NAMALWA (cell line): Measurements from ENCODE around the gene HM13.
"Not testable (repeated sequence)": the region's sequence is repeated elsewhere in the genome, so short reads cannot be mapped to it uniquely, and the experiment has no call there.

Experiments
- DNase-seq: peaks from one replicate; pipeline ENCODE4 v3.0.0-alpha.2; 2015; ENCODE audit warnings: low spot score

Gene HM13

GRCh38 chr20:31568041-31568731, 53.9 kb downstream of the HM13 start:
- no peak for DNase-seq

DNA sequence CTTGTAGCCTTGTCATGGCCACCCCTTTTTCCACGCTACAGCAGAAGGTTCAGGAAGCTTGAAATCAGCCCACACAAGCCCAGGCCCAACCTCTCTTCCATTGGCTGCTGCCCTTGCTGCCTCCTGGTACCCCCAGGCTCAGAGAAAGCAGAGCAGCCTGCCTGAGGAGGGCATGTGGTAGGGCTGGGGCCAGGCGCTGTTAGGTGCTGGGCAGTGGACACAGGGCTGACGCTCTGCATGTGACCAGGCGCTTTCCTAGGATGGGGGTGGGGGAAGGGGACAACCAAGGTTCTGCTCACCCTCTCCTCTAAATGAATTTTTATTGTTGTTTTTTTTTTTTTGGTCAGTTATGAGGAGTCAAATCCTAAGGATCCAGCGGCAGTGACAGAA, 54.5 kb downstream of the HM13 start:
- DNase-seq, result no peak

GRCh38 chr20:31569163-31570020, 55.1 kb downstream of the HM13 start:
- DNase-seq, result peak; percentile 73

- DNase-seq, result no peak
Measured at GRCh38 chr20:31570021-31570463, 55.8 kb downstream of the HM13 start.

- no peak for DNase-seq
Measured at GRCh38 chr20:31570735-31571617, 56.7 kb downstream of the HM13 start.

- DNase-seq, result peak; percentile 56
Measured at GRCh38 chr20:31572042-31572700, 57.9 kb downstream of the HM13 start.

GRCh38 chr20:31572701-31573554, 58.7 kb downstream of the HM13 start:
- peak; percentile 91 for DNase-seq

DNA sequence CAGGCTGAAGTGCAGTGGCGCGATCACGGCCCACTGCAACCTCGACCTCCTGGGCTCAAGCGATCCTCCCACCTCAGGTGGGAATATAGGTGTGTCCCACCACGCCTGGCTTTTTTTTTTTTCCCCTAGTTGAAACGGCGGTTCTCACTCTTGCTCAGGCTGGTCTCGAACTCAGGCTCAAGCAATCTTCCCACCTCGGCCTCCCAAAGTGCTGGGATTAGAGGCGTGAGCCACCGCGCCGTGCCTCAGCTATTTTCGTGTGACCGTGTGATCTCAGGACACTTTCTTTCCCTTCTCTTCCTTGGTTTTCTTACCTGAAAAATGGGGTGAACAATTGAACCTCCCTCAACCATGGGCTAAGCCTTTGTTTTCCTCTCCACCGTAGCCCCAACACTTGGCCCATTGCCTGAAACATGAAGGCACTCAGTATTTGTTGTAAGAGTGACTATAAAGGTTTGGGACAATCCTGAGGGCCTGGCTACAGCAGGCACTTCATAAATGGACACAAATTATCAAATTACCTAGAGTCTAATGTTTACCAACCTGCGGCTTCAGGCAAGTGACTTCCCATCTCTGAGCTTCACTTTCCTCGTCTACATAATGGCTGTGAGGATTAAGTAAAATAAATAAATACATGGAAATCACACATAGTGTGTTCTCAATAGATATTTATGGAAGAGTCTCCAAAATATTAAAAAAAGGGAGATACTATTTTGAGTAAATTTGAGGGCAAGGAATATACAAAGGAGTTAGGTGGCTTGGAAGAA, 59.5 kb downstream of the HM13 start:
- DNase-seq, result no peak

DNA sequence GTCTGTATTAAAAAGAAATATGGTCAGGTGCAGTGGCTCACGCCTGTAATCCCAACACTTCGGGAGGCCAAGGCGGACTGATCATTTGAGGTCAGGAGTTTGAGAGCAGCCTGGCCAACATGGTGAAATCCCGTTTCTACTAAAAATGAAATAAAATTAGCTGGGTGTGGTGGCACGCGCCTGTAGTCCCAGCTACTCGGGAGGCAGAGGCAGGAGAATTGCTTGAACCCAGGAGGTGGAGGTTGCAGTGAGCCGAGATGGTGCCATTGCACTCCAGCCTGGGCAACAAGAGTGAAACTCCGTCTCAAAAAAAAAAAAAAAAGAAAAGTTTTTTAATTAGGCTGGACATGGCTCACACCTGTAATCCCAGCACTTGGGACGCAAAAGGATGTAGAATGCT, 60.7 kb downstream of the HM13 start:
- not testable (repeated sequence) for DNase-seq

GRCh38 chr20:31576751-31577150, 62.5 kb downstream of the HM13 start:
- DNase-seq, result no peak

DNA sequence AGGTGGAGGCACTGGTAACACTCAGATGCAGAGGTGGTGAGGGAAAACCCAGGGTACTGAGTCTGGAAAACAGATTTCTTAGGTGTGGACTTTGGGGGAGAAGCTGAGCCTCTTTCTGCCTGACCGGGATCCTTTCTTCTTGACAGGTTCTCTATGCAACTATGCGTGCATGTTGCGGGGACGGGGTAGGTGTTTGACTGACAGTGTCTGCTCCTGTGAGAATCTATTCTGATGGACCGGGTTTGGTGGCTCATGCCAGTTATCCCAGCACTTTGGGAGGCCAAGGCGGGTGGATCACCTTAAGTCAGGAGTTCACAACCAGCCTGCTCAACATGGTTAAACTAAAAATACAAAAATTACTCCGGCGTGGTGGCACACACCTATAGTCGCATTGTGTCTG, 63.0 kb downstream of the HM13 start:
- no peak for DNase-seq

GRCh38 chr20:31578448-31579138, 64.4 kb downstream of the HM13 start:
- DNase-seq, result no peak

GRCh38 chr20:31579245-31579644, 65.0 kb downstream of the HM13 start:
- peak; percentile 11 for DNase-seq

DNA sequence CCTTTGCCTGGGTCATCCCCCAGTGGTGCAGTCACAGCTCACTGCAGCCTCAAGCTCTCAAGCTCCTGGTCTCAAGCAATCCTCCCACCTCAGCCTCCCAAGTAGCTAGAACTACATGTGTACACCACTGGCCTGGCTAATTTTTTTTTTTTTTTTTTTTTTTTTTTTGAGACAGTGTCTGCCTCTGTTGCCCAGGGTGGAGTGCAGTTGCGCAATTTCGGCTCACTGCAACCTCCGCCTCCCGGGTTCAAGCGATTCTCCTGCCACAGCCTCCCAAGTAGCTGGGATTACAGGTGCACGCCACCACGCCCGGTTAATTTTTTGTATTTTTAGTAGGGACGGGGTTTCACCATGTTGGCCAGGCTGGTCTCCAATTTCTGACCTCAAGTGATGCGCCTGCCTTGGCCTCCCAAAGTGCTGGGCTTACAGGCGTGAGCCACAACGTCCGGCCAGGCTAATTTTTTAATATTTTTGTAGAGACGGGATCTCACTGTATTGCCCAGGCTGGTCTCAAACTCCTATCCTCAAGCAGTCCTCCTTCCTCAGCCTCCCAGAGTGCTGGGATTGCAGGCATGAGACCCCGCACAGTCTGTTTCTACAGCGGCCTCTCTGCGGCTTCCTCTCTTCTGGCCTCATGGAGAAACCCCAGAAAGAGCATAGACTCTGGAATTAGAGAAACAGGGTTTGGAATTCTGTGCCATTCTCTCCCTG, 65.9 kb downstream of the HM13 start:
- not testable (repeated sequence) for DNase-seq

- DNase-seq, result no peak
Measured at GRCh38 chr20:31580706-31581105, 66.5 kb downstream of the HM13 start.

DNA sequence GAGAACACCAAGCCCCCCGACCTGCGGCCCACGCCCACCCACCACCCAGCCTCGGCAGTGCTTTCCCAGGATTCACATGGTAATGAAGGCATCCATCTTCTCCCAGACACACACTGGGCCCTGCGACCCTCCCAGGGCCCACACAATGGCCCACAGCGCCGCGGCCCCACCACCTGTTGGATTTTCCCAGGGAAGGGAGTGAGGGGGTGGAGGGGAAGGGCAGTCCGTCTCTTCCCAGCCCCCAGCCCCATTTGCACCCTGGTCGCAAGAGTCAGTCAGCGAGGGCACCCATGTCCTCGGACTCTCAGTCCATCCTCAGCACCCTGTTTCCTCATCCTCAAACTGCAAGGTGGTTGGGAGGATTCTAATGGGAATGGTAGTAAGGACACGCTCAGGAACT, 67.1 kb downstream of the HM13 start:
- DNase-seq, result no peak

DNA sequence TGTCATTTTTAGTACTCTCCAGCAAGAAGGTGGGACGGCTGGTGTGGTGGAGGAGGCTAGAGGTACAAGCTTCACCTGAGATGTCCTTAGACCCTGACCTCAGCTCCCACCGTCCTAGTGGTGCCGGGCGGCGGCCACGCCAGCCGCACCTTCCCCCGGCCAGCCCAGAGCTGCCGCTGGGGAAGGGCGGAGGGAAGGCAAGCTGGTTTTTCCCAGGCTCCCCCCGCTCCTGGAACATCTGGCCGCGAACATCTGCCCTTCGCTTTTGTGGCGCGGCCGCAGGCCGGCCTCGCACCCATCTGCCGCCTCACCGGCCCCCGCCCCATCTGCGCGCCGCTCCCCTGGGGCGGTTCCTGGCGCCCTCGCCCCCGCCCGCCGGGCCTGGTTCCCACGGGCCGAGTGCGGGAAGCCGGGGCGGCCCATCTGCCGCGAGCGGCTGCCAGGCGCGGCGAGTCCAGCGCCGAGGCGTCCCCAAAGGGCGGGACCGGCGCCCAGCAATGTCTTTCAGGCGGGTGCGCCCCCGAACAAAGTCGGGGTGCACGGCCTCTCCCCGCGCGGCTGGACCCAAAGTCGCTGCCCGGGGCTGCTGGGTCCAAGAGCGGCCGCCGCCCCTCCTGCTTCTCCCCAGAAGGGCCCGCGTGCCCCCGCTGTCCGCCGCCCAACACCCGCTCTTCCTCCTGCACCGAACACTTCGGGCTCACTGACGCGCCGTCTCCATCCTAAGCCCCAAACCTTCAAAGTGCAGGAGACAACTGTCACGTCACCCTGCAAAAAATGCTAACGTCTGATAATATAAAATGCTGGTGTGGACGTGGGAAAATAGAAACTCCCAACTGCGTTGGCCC, 73.5 kb downstream of the HM13 start:
- peak; percentile 43 for DNase-seq

GRCh38 chr20:31590717-31591225, 76.5 kb downstream of the HM13 start:
- no peak for DNase-seq
